A673 (cell line): ENCODE results near the gene ANKRD27.
"Not testable (repeated sequence)": the region's sequence is repeated elsewhere in the genome, so short reads cannot be mapped to it uniquely, and the experiment has no call there.

Experiments used
- CTCF ChIP-seq: fragments of 300-800, 200-600 bp; sonication (generic); conservative IDR thresholded peaks from 2 replicates; pipeline ENCODE4 v1.5.1; 2017; ENCODE audit warnings: low read depth, mild to moderate bottlenecking, antibody characterized with exemption, low read length, moderate library complexity, mixed read lengths
- EZH2 ChIP-seq: fragments of 200-600 bp; sonication (generic); IDR thresholded peaks from 2 replicates; pipeline ENCODE4 v1.6.1; 2017; ENCODE audit warnings: borderline replicate concordance, low read depth, mild to moderate bottlenecking, mixed read lengths, antibody characterized with exemption, low read length; ENCODE audit not compliant: poor library complexity, severe bottlenecking

GRCh38 chr19:32716203-32716602, 41.2 kb upstream of the ANKRD27 start:
- TF ChIP-seq CTCF, EZH2: not testable (repeated sequence)
